OCI-LY3 (cell line): ENCODE data around the gene RAI1.

Experiments used
- CTCF ChIP-seq: fragments of 200-600, 300-600 bp; sonication (generic); IDR thresholded peaks from 2 replicates; pipeline ENCODE4 v1.5.1; 2014; ENCODE audit warnings: antibody characterized with exemption, low read length, low read depth
- EZH2phosphoT487 ChIP-seq: fragments of 200-600 bp; shearing (Covaris generic); IDR thresholded peaks from 2 replicates; pipeline ENCODE4 v1.6.1; 2018; ENCODE audit warnings: antibody characterized with exemption, mixed run types, low read depth

GRCh38 chr17:17714261-17714866 lies 33.1 kb downstream of the RAI1 start:
- TF ChIP-seq CTCF (no peak), EZH2phosphoT487 (no peak)
